Muscle layer of colon (tissue), 2 donors: ENCODE data around the gene SMC1A.

Experiments used
- H3K27ac ChIP-seq: one replicate; pipeline ENCODE4 v1.7.0; 2013; ENCODE audit warnings: low read depth, mild to moderate bottlenecking, low read length, moderate library complexity
- H3K27me3 ChIP-seq, 2 donors: one replicate each; pipeline ENCODE4 v1.7.0; 2013; ENCODE audit warnings: low read length in 2 of 2, mild to moderate bottlenecking in 2 of 2; ENCODE audit not compliant: insufficient read depth in 2 of 2, control insufficient read depth in 1 of 2
- H3K36me3 ChIP-seq: one replicate; pipeline ENCODE4 v1.7.0; 2013; ENCODE audit warnings: mild to moderate bottlenecking, low read length; ENCODE audit not compliant: insufficient read depth
- H3K4me1 ChIP-seq: one replicate; pipeline ENCODE4 v1.7.0; 2013; ENCODE audit warnings: mild to moderate bottlenecking, low read length; ENCODE audit not compliant: insufficient read depth
- H3K4me3 ChIP-seq, 2 donors: one replicate each; pipeline ENCODE4 v1.7.0; 2013; ENCODE audit warnings: low read length in 2 of 2, low read depth in 1 of 2, mild to moderate bottlenecking in 1 of 2, moderate library complexity in 1 of 2
- H3K9ac ChIP-seq: one replicate; pipeline ENCODE4 v1.7.0; 2013; ENCODE audit warnings: low read length
- H3K9me3 ChIP-seq: one replicate; pipeline ENCODE4 v1.7.0; 2013; ENCODE audit warnings: mild to moderate bottlenecking, low read length
- donor health status: abdominal sarcoma.
- donor health status: Adenocarcinoma of cecum.

Gene SMC1A

DNA sequence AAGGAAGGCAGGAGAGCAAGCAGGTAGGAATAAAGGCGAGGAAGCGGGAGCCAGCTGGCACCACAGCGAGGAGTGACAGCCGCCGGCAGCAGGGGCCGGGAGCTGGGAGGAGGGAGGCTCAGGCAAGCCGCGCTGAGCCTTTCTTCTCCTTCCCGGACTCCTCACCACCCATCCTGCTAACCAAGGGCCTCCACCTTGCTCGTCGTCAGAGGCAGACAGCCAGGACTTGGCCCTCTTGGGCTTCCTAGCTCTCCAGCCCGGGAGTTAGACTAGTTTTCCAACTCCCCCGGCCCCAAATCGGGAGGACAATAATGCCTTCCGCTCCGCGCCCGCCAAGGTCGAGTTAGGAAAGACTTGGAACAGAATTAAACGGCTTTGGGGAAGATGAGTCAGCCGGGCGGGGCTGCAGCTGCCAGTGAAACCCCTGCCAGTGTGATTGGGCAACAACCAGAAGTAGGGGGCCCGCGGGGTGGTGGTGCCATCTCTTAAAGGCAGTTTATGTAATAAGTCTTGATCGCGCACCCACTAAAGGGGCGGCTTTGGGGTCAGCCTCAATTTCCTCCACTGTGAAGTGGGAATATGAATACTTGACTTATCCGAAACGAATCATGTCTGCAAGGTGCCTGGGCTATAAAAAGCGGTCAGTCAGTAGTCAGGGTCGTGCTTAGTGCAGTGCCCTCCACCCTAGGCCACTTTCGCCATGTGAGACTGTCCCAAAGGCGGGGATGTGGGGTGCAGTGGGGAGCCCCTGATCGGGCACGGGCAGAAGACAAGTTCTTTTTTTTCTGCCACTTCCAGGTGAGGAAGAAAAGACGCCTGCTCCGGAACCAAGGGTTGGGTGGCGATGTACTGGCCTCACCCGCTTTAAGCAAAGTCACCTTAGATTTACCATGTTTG lies 18.4 kb upstream of the SMC1A start:
- peak overlapping the region; percentile 11 to 55 for H3K4me3 ChIP-seq
- no peak overlapping the region for H3K27ac ChIP-seq
- no peak overlapping the region for H3K9ac ChIP-seq

DNA sequence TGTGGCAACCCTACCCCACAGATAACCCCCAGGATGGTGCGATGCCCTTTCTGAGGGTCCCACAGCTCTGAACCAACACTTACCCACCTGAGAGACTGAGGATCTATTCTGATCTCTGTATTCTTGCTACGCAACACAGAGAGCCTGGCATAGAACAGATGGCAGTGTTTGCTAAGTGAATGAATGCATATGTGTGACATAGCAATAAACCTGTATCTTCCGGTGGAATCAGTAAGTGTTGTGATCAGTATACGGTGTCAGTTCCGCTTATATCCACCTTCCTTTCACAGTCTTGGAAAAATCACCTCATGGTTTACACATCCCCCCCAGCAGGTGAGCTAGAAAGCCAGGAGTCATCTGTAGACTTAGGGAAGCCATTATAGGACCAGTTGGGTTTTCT lies 17.6 kb upstream of the SMC1A start:
- no peak overlapping the region for H3K9ac ChIP-seq

More for the DNA sequence above, 18.4 kb upstream of the SMC1A start:
- Histone ChIP-seq H3K9me3 (no peaks in the 10 kb centered on the region), H3K27me3 (peaks cover 4 to 21% of the 10 kb centered on the region in 2 donors), H3K4me1 (peaks cover 4% of the 10 kb centered on the region), H3K36me3 (no peaks in the 10 kb centered on the region)

DNA sequence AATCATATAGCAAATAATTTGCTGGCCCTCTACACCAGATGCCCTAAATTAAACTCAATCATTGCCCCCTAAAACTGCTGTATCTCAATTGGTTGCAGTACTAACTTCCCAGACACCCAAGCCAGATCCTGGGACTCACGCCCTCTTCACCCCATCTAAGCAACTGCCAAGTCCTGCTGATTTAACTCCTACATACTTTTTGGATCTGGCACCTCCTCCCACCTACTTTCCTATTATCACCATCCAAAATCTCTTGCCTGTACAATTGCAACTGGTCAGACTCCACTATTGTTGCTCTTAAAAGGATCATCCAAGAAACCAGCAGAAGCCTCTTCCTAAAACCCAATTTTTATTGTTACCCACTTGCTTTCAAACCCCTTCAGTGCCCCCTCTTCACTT lies 16.4 kb upstream of the SMC1A start:
- H3K4me1 ChIP-seq: peaks cover 8% of the 10 kb centered on the region
- peaks cover 4 to 29% of the 10 kb centered on the region in 2 donors for H3K27me3 ChIP-seq
- H3K27ac ChIP-seq: no peak overlapping the region
- no peak overlapping the region for H3K4me3 ChIP-seq
- no peaks in the 10 kb centered on the region for H3K36me3 ChIP-seq
- H3K9me3 ChIP-seq: no peaks in the 10 kb centered on the region
- no peak overlapping the region for H3K9ac ChIP-seq

More for the DNA sequence above, 17.6 kb upstream of the SMC1A start:
- peaks cover 4% of the 10 kb centered on the region for H3K4me1 ChIP-seq
- H3K27me3 ChIP-seq: peaks cover 4 to 21% of the 10 kb centered on the region in 2 donors
- no peak overlapping the region for H3K27ac ChIP-seq
- H3K36me3 ChIP-seq: no peaks in the 10 kb centered on the region
- H3K9me3 ChIP-seq: no peaks in the 10 kb centered on the region
- no peak overlapping the region for H3K4me3 ChIP-seq

DNA sequence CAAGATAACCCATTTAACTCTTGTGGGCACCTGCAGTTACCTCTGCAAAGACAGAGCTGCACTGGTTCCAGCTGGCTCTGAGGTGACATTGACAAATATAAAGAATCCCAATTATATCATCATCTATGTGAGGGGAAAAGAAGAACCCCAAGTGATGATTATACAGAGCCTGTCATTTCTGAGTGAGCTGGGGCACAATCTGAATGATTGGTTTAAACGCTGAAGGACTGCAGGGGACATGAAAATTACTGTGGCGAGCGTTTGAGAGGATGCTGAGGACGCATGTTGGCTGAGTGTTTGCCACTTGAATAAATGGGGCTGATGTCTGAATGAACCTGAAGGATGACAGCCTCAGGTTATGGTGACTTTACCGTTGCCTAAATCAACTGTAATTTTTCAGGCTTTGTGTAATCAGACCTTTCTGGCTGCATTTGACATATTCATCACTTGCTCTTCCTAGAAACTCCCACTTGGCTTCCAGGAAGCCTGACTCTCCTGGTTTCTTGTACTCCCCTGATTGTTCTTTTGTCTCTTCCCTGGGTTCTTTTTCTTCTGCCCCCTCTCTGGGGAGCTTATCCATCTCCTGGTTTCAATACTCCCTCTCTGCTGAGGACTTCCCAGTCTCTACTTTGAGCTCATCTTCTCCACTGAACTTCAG lies 15.8 kb upstream of the SMC1A start:
- H3K27ac ChIP-seq: no peak overlapping the region
- no peaks in the 10 kb centered on the region for H3K9me3 ChIP-seq
- no peaks in the 10 kb centered on the region for H3K36me3 ChIP-seq
- H3K9ac ChIP-seq: no peak overlapping the region
- peaks cover 4 to 30% of the 10 kb centered on the region in 2 donors for H3K27me3 ChIP-seq
- H3K4me1 ChIP-seq: peaks cover 8% of the 10 kb centered on the region
- H3K4me3 ChIP-seq: no peak overlapping the region

DNA sequence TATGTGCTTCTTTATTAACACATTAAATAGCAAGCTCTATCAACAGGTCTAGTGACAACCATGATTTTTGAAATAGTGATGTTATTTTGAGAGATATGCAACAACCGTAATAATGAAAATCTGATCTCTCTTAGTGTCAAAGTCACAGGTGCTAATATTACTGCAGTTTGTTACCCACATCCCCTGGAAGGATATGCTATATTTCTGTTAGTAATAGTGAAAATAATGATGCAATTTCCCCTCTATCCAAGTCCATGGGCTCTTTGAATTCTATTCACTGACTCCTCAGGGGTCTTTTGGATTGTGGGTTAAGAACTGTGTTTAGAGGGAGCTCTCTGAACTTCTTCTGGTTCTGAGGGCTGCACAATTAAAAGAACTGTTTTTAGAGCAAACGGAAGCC lies 14.8 kb upstream of the SMC1A start:
- Histone ChIP-seq H3K27ac (no peak overlapping the region), H3K4me3 (no peak overlapping the region), H3K4me1 (peaks cover 8% of the 10 kb centered on the region), H3K9ac (no peak overlapping the region), H3K9me3 (no peaks in the 10 kb centered on the region), H3K36me3 (no peaks in the 10 kb centered on the region), H3K27me3 (peaks cover 4 to 27% of the 10 kb centered on the region in 2 donors)

DNA sequence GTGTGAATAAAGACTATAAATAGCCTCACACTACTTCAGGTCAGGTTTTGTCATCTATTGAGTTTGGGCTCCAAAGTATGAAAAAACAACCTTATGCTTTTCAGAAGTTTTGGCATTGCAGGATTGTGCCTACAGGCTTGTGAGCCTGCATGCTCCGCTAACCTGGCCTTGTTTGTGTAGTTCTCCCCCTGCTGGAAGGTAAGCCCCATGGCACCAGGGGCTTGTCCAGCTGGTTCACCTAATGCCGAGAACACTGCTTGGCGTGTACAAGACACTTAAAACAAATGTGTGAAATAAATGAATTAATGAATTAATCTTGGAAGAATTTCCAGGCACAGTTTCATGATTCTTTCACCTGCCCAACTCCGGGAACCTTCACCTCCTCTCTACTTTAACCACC lies 13.5 kb upstream of the SMC1A start:
- Histone ChIP-seq H3K4me3 (no peak overlapping the region), H3K9me3 (no peaks in the 10 kb centered on the region), H3K27ac (no peak overlapping the region), H3K4me1 (peaks cover 4% of the 10 kb centered on the region), H3K9ac (no peak overlapping the region), H3K36me3 (no peaks in the 10 kb centered on the region), H3K27me3 (peaks cover 4 to 21% of the 10 kb centered on the region in 2 donors)

DNA sequence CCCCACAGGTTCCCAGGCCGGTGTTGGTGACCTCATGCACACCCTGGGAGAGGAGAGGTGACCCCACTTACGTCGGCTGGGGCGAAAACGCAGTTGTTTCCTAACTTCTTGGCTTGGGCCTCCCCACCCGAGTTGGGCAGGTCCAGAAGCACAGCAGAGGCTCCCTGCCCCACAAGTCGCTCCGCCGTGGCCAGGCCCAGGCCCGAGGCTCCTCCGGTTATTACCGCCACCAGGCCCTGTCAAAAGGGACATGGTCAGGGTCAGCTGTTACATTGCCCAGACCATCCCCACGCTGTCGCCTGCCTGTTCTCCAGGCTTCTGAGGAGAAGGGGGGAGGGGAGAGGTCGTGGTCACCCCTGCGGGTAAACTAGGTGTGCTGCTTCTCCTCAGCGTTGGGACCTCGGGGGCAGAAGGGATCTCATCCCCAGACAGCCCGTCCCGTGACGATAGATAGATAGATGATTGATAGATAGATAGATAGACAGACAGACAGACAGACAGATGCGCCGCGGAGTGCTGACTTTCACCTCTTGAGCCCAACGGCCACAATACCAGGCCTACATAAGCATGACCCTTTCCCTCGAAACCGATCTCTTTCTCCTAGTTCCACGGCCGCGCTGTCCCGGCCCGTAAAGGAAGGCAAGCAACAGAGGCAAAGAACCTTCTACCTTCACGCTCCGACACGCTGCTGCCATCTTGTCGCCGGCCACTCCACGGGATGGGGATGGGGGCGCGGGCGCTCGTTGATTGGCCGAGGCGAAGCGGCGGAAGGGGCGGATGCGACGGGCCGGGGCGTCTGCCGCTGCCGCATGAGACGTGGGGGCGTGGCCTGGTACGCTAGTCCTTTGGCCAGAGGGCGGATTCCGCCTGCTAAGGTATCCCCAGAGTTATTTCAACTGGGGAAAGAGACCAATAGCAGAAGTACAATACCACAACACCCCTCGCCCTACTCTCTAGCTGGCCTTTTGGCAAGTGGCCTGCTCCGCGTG lies 11.5 kb upstream of the SMC1A start, which contains the start of gene HSD17B10:
Gene HSD17B10 (minus strand): TSS at position 720 of the 989 bp plus-strand sequence. CDS start 25 bp downstream, at position 695.
- Histone ChIP-seq H3K27me3 (peaks cover 4 to 15% of the 10 kb centered on the region in 2 donors), H3K27ac (peak within 1 kb of the TSS; percentile 42), H3K9me3 (no peaks in the 10 kb centered on the region), H3K36me3 (no peaks in the 10 kb centered on the region), H3K9ac (peak within 1 kb of the TSS; percentile 26), H3K4me3 (peak within 1 kb of the TSS; percentile 50 to 79), H3K4me1 (peaks cover 4% of the 10 kb centered on the region)

DNA sequence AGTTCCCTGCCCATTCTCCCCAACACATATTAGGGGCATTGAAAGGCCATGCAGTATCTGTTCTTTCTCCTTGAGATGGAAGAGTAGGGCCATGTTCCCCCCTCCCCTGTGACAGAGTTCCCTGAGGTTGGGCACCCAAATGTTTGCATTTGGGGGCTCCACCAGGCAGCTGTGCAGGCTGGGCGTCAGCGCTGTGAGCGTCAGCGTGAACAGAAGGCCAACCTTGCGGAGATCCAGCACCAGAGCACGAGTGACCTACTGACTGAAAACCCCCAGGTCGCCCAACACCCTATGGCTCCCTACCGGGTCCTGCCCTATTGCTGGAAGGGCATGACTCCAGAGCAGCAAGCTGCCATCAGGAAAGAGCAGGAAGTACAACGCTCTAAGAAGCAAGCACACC lies 7.8 kb upstream of the SMC1A start:
- Histone ChIP-seq H3K9ac (no peak overlapping the region), H3K4me1 (peaks cover 4% of the 10 kb centered on the region), H3K9me3 (no peaks in the 10 kb centered on the region), H3K27me3 (peaks cover 0 to 9% of the 10 kb centered on the region in 2 donors), H3K4me3 (no peak overlapping the region), H3K27ac (no peak overlapping the region), H3K36me3 (no peaks in the 10 kb centered on the region)

DNA sequence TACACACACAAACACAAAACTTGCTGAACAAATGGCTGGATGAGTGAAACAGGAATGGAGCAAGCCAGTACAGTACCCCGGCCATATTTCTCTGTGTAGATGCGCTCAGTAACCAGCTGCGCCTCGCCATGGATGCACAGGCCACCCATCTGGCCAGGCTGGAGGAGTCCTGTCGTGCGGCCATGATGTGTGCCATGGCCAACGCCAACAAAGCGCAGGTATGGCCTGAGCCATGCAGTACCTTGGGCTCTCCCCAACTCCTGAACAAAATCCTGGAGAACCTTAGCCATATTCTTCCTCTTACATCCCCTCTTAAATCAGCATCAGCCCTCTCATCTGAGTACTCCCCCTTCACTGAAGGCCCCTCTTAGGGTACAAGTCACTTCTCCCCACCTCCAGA lies 7.3 kb upstream of the SMC1A start:
- Histone ChIP-seq H3K9ac (no peak overlapping the region), H3K27me3 (peaks cover 0 to 9% of the 10 kb centered on the region in 2 donors), H3K27ac (no peak overlapping the region), H3K9me3 (no peaks in the 10 kb centered on the region), H3K4me1 (peaks cover 3% of the 10 kb centered on the region), H3K4me3 (no peak overlapping the region), H3K36me3 (no peaks in the 10 kb centered on the region)

DNA sequence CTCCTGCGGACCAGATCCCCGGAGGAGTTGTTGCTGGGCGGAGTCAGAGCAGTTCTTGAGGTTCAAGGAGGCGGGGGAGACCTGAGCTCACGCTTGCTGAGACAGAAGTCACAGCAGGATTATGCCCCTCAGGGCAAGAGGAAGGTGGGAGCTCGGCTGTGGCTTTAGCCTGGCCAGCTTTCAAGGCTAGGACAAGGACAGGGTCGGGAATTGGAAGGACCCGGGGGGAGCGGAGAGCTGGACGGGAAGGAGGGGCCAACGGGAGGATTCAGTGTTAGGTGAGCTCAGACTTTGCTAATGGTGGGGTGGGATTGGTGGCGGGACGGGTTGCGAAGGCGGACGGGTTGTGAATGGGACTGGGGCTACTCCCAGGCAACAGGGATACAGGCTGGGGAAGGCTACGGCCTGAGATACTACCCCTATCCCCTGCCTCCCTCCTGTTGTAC lies 430 bp upstream of the SMC1A start, which contains the start of gene RIBC1:
Gene RIBC1 (plus strand): TSS at position 13 of the 446 bp plus-strand sequence. CDS start 3,404 bp downstream, outside the sequence.
- Histone ChIP-seq H3K4me3 (peak within 1 kb of the TSS; percentile 76 to 90), H3K27me3 (no peaks in the 10 kb centered on the region), H3K36me3 (no peaks in the 10 kb centered on the region), H3K9me3 (no peaks in the 10 kb centered on the region), H3K27ac (peak within 1 kb of the TSS; percentile 97), H3K9ac (peak within 1 kb of the TSS; percentile 53), H3K4me1 (peaks cover 13% of the 10 kb centered on the region)
